GM18505 (cell line): ENCODE measurements around the gene NBR1.
"Not testable (repeated sequence)": the region's sequence is repeated elsewhere in the genome, so short reads cannot be mapped to it uniquely, and the experiment has no call there.

Experiments used
- ATAC-seq: cut with Tn5 transposase; IDR thresholded peaks from one replicate; pipeline ENCODE4 v1.9.1; 2021; ENCODE audit not compliant: unreplicated experiment
- POLR2A ChIP-seq: IDR thresholded peaks from 4 replicates; pipeline ENCODE4 v1.6.1; 2011; ENCODE audit warnings: borderline replicate concordance; ENCODE audit not compliant: insufficient read depth, insufficient read length; ENCODE audit errors: extremely low read depth

Gene NBR1

GRCh38 chr17:43216369-43216761, 45.4 kb downstream of the NBR1 start:
- no peak for TF ChIP-seq POLR2A
- no peak for ATAC-seq

- ATAC-seq, result no peak
Observed at GRCh38 chr17:43216762-43217613, 46.0 kb downstream of the NBR1 start.

GRCh38 chr17:43217614-43218087, 46.6 kb downstream of the NBR1 start:
- ATAC-seq, result no peak
- no peak for TF ChIP-seq POLR2A

More at GRCh38 chr17:43216762-43217613, 46.0 kb downstream of the NBR1 start:
- TF ChIP-seq POLR2A, result no peak

- no peak for TF ChIP-seq POLR2A
- no peak for ATAC-seq
Observed at GRCh38 chr17:43219001-43219400, 48.0 kb downstream of the NBR1 start.

GRCh38 chr17:43219746-43220380, 48.8 kb downstream of the NBR1 start:
- no peak for ATAC-seq
- TF ChIP-seq POLR2A, result no peak

GRCh38 chr17:43220511-43221125, 49.6 kb downstream of the NBR1 start:
- no peak for ATAC-seq
- no peak for TF ChIP-seq POLR2A

GRCh38 chr17:43224146-43224705, 53.2 kb downstream of the NBR1 start:
- no peak for TF ChIP-seq POLR2A
- ATAC-seq, result no peak

GRCh38 chr17:43226393-43226792, 55.4 kb downstream of the NBR1 start:
- ATAC-seq, result no peak
- no peak for TF ChIP-seq POLR2A

- ATAC-seq, result not testable (repeated sequence)
Observed at GRCh38 chr17:43228020-43228782, 57.2 kb downstream of the NBR1 start, which contains the start of gene CCDC200. Gene CCDC200 (minus strand): TSS chr17:43228623. CDS start chr17:43228554, 69 bp downstream.

GRCh38 chr17:43231205-43232020, 60.4 kb downstream of the NBR1 start:
- not testable (repeated sequence) for ATAC-seq

- not testable (repeated sequence) for ATAC-seq
Observed at GRCh38 chr17:43232021-43232699, 61.1 kb downstream of the NBR1 start.

- ATAC-seq, result not testable (repeated sequence)
Observed at GRCh38 chr17:43233263-43233662, 62.2 kb downstream of the NBR1 start.

GRCh38 chr17:43233877-43234276, 62.9 kb downstream of the NBR1 start, which contains the start of gene RNU2-1:
Gene RNU2-1 (minus strand): TSS chr17:43233977.
- ATAC-seq, result not testable (repeated sequence)

GRCh38 chr17:43239597-43239996, 68.6 kb downstream of the NBR1 start:
- not testable (repeated sequence) for ATAC-seq

GRCh38 chr17:43240596-43241352, 69.8 kb downstream of the NBR1 start:
- ATAC-seq, result not testable (repeated sequence)

GRCh38 chr17:43246456-43246855, 75.4 kb downstream of the NBR1 start:
- not testable (repeated sequence) for ATAC-seq
